GM18861 (cell line): ENCODE data around the gene MPST.
"Not testable (repeated sequence)": the region's sequence is repeated elsewhere in the genome, so short reads cannot be mapped to it uniquely, and the experiment has no call there.

ENCODE experiments used
- ATAC-seq: cut with Tn5 transposase; IDR thresholded peaks from one replicate; pipeline ENCODE4 v1.9.1; 2021; ENCODE audit not compliant: unreplicated experiment

MPST gene

GRCh38 chr22:37059876-37060449 lies 40.4 kb downstream of the MPST start:
- no peak for ATAC-seq

GRCh38 chr22:37060801-37061610 lies 41.5 kb downstream of the MPST start:
- no peak for ATAC-seq

GRCh38 chr22:37061611-37062375 lies 42.3 kb downstream of the MPST start:
- no peak for ATAC-seq

GRCh38 chr22:37062376-37062675 lies 42.8 kb downstream of the MPST start:
- ATAC-seq: no peak

GRCh38 chr22:37062702-37063381 lies 43.3 kb downstream of the MPST start:
- no peak for ATAC-seq

GRCh38 chr22:37063431-37064420 lies 44.2 kb downstream of the MPST start:
- no peak for ATAC-seq

GRCh38 chr22:37064553-37064952 lies 45.0 kb downstream of the MPST start:
- no peak for ATAC-seq

- no peak for ATAC-seq
These were observed 45.6 kb downstream of the MPST start for GRCh38 chr22:37065180-37065579.

- ATAC-seq: no peak
These were observed 46.4 kb downstream of the MPST start for GRCh38 chr22:37065961-37066360.

GRCh38 chr22:37067428-37067827 lies 47.9 kb downstream of the MPST start:
- no peak for ATAC-seq

GRCh38 chr22:37068859-37069258 lies 49.3 kb downstream of the MPST start:
- no peak for ATAC-seq

- ATAC-seq: no peak
These were observed 49.8 kb downstream of the MPST start for GRCh38 chr22:37069319-37069718.

GRCh38 chr22:37069719-37070118 lies 50.2 kb downstream of the MPST start:
- no peak for ATAC-seq

GRCh38 chr22:37070334-37070733 lies 50.8 kb downstream of the MPST start:
- no peak for ATAC-seq

GRCh38 chr22:37070744-37071143 lies 51.2 kb downstream of the MPST start:
- ATAC-seq: no peak

- not testable (repeated sequence) for ATAC-seq
These were observed 52.5 kb downstream of the MPST start for GRCh38 chr22:37071850-37072592.

- ATAC-seq: no peak
These were observed 53.1 kb downstream of the MPST start for GRCh38 chr22:37072673-37073072.

GRCh38 chr22:37074537-37074936 lies 55.0 kb downstream of the MPST start:
- no peak for ATAC-seq

GRCh38 chr22:37075046-37075445 lies 55.5 kb downstream of the MPST start:
- ATAC-seq: no peak
